Camera-type eye (tissue), 1 donor: ENCODE results near the gene CXCR6. TPM values are rescaled to one million over a fixed set of nuclear protein-coding genes. Genes with fewer than 3 reads are reported as not detected.

Source experiments
- total RNA-seq: library from RNA; depleted of rRNA; stranded (reverse); fragments of >200 nt; gene quantifications from one replicate; pipeline ENCODE4 v1.2.3, GENCODE V29; 2014

CXCR6 gene
- total RNA-seq = not detected

GRCh38 chr3:45943207-45943846 is at the start of gene CXCR6:
Gene CXCR6, plus strand, starts transcription at chr3:45943464. Its CDS starts 3,018 bp downstream, at chr3:45946482.

GRCh38 chr3:45995236-45996192 is 52.2 kb downstream of the CXCR6 start, which contains the start of gene FYCO1:
Gene FYCO1, minus strand, starts transcription at chr3:45995824. Its CDS starts 10,914 bp downstream, at chr3:45984910.

Other genes with a start within 250 kb of the CXCR6 start
- gene SLC6A20, start 146.9 kb upstream of the CXCR6 start, total RNA-seq = 6.2 TPM
- gene LZTFL1, start 101.3 kb upstream of the CXCR6 start, total RNA-seq = 55.7 TPM
- not detected for gene CCR9, start 56.9 kb upstream of the CXCR6 start, total RNA-seq
- 51.7 TPM for gene FYCO1, start 52.4 kb downstream of the CXCR6 start, total RNA-seq
- gene XCR1, start 84.0 kb downstream of the CXCR6 start, total RNA-seq = not detected